Testis (tissue), 3 donors: ENCODE data around the gene FSHR. TPM values are rescaled to one million over a fixed set of nuclear protein-coding genes. Genes with fewer than 3 reads are reported as not detected.

Source experiments
- DNase-seq: peaks from one replicate; pipeline ENCODE4 v3.0.0-alpha.2; 2019
- H3K27ac ChIP-seq, 2 donors: fragments of 200-600 bp; sonication (generic); one replicate each; pipeline ENCODE4 v1.5.1; 2019
- H3K27me3 ChIP-seq: fragments of 200-600 bp; sonication (generic); one replicate; pipeline ENCODE4 v1.5.1; 2019
- H3K36me3 ChIP-seq: fragments of 200-600 bp; sonication (generic); one replicate; pipeline ENCODE4 v1.5.1; 2017; ENCODE audit warnings: low read depth; ENCODE audit errors: missing control alignments
- H3K4me1 ChIP-seq: fragments of 200-600 bp; sonication (generic); one replicate; pipeline ENCODE4 v1.5.1; 2019
- H3K4me3 ChIP-seq, 2 donors: fragments of 200-600 bp; sonication (generic); one replicate each; pipeline ENCODE4 v1.5.1; 2017 to 2019
- H3K9me3 ChIP-seq: fragments of 200-600 bp; sonication (generic); one replicate; pipeline ENCODE4 v1.5.1; 2017
- POLR2A ChIP-seq: fragments of 450-650 bp; IDR thresholded peaks from one replicate; pipeline ENCODE4 v1.6.1; 2017; ENCODE audit warnings: antibody characterized with exemption, mild to moderate bottlenecking, moderate library complexity
- WGBS, 2 donors: methylation state at CpG; one replicate each; pipeline ENCODE4 v1.1.5; 2018; 5-methylcytosine and 5-hydroxymethylcytosine counted together
- intact Hi-C: fragments of 100-400 bp; cut with DNase I; formaldehyde crosslinking; loops from one replicate; pipeline ENCODE4 v1.15.1; 2023; ENCODE audit warnings: low total_unique reads
- polyA plus RNA-seq: library from polyadenylated mRNA; stranded (reverse); fragments of 350-450 nt; fragmentation: Illumina TruSeq; extraction: RNeasy Lipid Tissue Mini Kit (QIAGEN cat#74804); gene quantifications from one replicate; pipeline ENCODE4 v1.2.3, GENCODE V29; 2014; ENCODE audit warnings: low read depth, low replicate concordance; ENCODE audit not compliant: insufficient read depth
- total RNA-seq, 2 donors: library from RNA; depleted of rRNA; stranded (reverse); fragments of >200 nt; gene quantifications; one replicate each; pipeline ENCODE4 v1.2.3, GENCODE V29; 2016
- TF ChIP-seq, protein P1 (sequence below), 3 experiments: fragments of 450-650 bp in 2 of 3; fragments of 200-600 bp in 1 of 3; sonication (generic) in 1 of 3; IDR thresholded peaks; one replicate each; pipeline ENCODE4 v1.5.1; 2016 to 2019; ENCODE audit warnings: antibody characterized with exemption in 3 of 3, mild to moderate bottlenecking in 2 of 3, moderate library complexity in 1 of 3

The FSHR gene
- total and polyA plus RNA-seq, 3 donors from 2014 or later: 8.8 to 22.6 (median 22.0) TPM

DNA sequence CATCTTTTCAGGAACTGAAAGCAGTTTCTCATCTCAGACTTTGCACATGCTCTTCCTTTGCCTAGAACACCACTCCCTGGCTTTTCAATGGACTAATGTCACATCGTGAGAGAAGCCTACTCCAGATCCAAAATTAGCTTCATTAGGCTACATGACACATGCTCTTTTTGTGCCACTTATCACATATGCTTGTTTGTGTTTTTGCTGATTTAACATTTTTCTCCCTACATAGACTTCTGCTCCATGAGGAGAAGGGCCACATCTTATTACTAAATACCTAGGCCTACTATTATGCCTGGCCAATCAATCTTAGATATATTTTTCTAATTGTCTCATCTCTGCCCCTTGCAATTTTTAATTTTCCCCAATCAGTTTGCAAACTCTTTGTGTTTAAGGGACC, 212.4 kb downstream of the FSHR start:
- Histone ChIP-seq H3K36me3 (no peaks in the 10 kb centered on the region), H3K9me3 (no peaks in the 10 kb centered on the region), H3K4me3 (no peak overlapping the region), H3K4me1 (no peaks in the 10 kb centered on the region), H3K27ac (no peak overlapping the region), H3K27me3 (no peaks in the 10 kb centered on the region)
- 63 to 69% methylated on average over 1 of the region's 1 CpG for WGBS, 2 donors
- no peak for DNase-seq
- TF ChIP-seq, protein P1, sequence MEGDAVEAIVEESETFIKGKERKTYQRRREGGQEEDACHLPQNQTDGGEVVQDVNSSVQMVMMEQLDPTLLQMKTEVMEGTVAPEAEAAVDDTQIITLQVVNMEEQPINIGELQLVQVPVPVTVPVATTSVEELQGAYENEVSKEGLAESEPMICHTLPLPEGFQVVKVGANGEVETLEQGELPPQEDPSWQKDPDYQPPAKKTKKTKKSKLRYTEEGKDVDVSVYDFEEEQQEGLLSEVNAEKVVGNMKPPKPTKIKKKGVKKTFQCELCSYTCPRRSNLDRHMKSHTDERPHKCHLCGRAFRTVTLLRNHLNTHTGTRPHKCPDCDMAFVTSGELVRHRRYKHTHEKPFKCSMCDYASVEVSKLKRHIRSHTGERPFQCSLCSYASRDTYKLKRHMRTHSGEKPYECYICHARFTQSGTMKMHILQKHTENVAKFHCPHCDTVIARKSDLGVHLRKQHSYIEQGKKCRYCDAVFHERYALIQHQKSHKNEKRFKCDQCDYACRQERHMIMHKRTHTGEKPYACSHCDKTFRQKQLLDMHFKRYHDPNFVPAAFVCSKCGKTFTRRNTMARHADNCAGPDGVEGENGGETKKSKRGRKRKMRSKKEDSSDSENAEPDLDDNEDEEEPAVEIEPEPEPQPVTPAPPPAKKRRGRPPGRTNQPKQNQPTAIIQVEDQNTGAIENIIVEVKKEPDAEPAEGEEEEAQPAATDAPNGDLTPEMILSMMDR (IDR thresholded peaks at IDR 0.05): no peak
- no peak for TF ChIP-seq POLR2A
- intact Hi-C loops: no loop called here

DNA sequence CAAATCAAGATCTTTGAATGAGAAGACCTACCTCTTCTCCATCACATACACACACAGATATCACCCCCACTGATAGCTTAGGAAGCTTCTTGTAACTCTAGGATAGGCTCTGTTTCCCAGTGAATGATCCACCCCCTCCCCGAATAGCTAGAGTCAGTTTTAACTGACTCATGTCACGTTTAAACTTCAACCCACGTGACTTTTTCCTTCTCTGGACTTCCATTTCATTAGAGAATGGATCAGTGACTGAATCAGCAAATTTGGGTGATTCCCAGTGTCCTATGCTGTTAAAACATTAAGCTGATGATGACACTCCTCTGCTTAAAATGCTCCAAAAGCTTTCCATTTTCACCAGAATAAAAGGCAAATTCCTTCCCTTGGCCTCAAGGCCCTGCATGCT, 212.9 kb downstream of the FSHR start:
- no peak overlapping the region for H3K27ac ChIP-seq
- no peaks in the 10 kb centered on the region for H3K36me3 ChIP-seq
- 82 to 90% methylated on average over 3 of the region's 3 CpGs for WGBS, 2 donors
- no peak for DNase-seq
- H3K9me3 ChIP-seq: no peaks in the 10 kb centered on the region
- TF ChIP-seq POLR2A: no peak
- TF ChIP-seq, protein P1 (IDR thresholded peaks at IDR 0.05): no peak
- no peak overlapping the region for H3K4me3 ChIP-seq
- intact Hi-C loops: no loop called here
- no peaks in the 10 kb centered on the region for H3K27me3 ChIP-seq
- no peaks in the 10 kb centered on the region for H3K4me1 ChIP-seq

DNA sequence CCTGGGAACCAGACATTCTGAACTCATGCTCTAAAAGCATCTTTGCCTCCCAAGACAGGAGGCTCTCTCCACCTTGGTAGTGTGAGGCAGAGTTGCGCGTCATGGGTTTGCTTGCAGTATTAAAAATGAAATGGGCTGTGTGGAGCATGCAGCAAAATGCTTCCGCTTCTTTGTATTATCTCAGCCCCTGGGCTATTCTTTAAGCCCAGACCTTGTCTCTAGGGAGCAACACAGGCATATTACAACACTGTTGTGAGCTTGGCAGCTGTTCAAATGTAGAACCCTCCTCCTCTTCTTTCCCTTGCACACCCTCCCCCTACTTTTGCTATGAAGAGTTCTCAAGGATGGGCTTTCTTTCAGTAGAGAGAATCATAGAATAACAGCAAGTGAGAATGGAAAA, 213.7 kb downstream of the FSHR start:
- Histone ChIP-seq H3K4me3 (no peak overlapping the region), H3K36me3 (no peaks in the 10 kb centered on the region), H3K4me1 (no peaks in the 10 kb centered on the region), H3K27me3 (no peaks in the 10 kb centered on the region), H3K9me3 (no peaks in the 10 kb centered on the region), H3K27ac (no peak overlapping the region)
- 57 to 66% methylated on average over 3 of the region's 3 CpGs for WGBS, 2 donors
- intact Hi-C loops: no loop called here
- DNase-seq: no peak
- TF ChIP-seq POLR2A: no peak
- TF ChIP-seq, protein P1 (IDR thresholded peaks at IDR 0.05): no peak

DNA sequence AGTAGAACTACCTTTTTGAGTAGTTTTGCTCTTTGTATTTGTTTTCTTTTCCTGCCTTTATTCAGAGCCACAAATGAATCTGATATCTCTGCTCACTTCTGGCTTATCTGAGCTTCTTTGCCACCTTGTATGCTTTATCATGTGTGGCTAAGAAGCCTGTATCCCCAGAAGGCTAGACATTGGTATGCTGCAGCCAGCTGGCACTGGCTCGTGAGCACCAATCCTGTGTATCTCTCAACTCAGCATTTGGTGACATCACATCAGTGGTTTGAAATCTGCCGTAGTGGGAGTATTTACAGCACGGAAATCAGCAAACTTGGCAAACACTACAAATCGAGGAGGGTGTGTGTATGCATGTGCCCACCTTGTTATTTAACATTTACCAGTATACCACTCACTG, 215.1 kb downstream of the FSHR start:
- H3K4me1 ChIP-seq: no peaks in the 10 kb centered on the region
- TF ChIP-seq POLR2A: no peak
- TF ChIP-seq, protein P1 (IDR thresholded peaks at IDR 0.05): no peak
- DNase-seq: no peak
- no peak overlapping the region for H3K27ac ChIP-seq
- no peaks in the 10 kb centered on the region for H3K27me3 ChIP-seq
- 75 to 79% methylated on average over 4 of the region's 4 CpGs for WGBS, 2 donors
- no peaks in the 10 kb centered on the region for H3K36me3 ChIP-seq
- H3K9me3 ChIP-seq: no peaks in the 10 kb centered on the region
- intact Hi-C loops: no loop called here
- no peak overlapping the region for H3K4me3 ChIP-seq

DNA sequence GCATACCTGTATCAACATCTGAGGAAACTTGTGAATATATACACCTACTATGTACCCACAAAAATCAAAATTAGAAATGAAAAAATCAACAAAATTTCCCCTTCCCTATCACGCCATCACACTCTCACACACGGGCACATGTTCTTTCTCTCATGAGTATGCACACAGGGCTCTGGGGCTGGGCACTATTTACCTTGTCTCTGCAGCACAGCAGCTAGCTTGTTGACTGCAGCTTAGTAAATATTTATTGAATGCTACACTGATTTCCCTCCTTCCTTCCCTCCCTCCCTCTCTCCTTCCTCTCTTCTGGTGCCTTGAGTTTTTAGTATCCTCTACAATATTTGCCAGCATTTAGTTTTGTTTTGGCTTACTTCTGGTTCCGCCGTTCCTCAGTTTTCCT, 216.1 kb downstream of the FSHR start:
- intact Hi-C loops: no loop called here

More for the DNA sequence above, 216.1 kb downstream of the FSHR start:
- no peaks in the 10 kb centered on the region for H3K27me3 ChIP-seq
- no peak overlapping the region for H3K4me3 ChIP-seq
- no peak for DNase-seq
- no peaks in the 10 kb centered on the region for H3K36me3 ChIP-seq
- TF ChIP-seq, protein P1 (IDR thresholded peaks at IDR 0.05): no peak
- no peak for TF ChIP-seq POLR2A
- no peaks in the 10 kb centered on the region for H3K4me1 ChIP-seq
- WGBS, 2 donors: 86 to 92% methylated on average over 4 of the region's 4 CpGs
- no peaks in the 10 kb centered on the region for H3K9me3 ChIP-seq
- no peak overlapping the region for H3K27ac ChIP-seq
